ENCODE measurements around the gene LRRK1.

GRCh38 chr15:101010781-101011180 is 91.6 kb downstream of the LRRK1 start:
- TF ChIP-seq CTCF (optimal IDR thresholded peaks at IDR 0.05 in 1 of 3, IDR thresholded peaks at IDR 0.05 in 1 of 3, conservative IDR thresholded peaks at IDR 0.05 in 1 of 3; ENCODE audit: extremely low read depth in 1 of 3, insufficient read depth in 2 of 3, low read length in 3 of 3) (no peak), EZH2 (IDR thresholded peaks at IDR 0.05; ENCODE audit: low read length) (no peak)
